ENCODE results near the gene LRRIQ1.

LRRIQ1 gene

GRCh38 chr12:85157035-85157603 is 121.0 kb downstream of the LRRIQ1 start:
- in situ Hi-C loops (cut with MboI; ENCODE audit: low sequenced_read_pairs, unreplicated experiment): no loop called here
- DNase-seq (ENCODE audit: low spot score): no peak
- TF ChIP-seq CTCF (IDR thresholded peaks at IDR 0.05; ENCODE audit: borderline replicate concordance, control extremely low read depth, extremely low read depth, insufficient read depth, missing control alignments): no peak

- no peak for DNase-seq (ENCODE audit: low spot score)
- in situ Hi-C loops (cut with MboI; ENCODE audit: low sequenced_read_pairs, unreplicated experiment): no loop called here
- TF ChIP-seq CTCF (IDR thresholded peaks at IDR 0.05; ENCODE audit: borderline replicate concordance, control extremely low read depth, extremely low read depth, insufficient read depth, missing control alignments): no peak
Measured at GRCh38 chr12:85163752-85164321, 127.7 kb downstream of the LRRIQ1 start.

- no peak for TF ChIP-seq CTCF (IDR thresholded peaks at IDR 0.05; ENCODE audit: borderline replicate concordance, control extremely low read depth, extremely low read depth, insufficient read depth, missing control alignments)
- in situ Hi-C loops (cut with MboI; ENCODE audit: low sequenced_read_pairs, unreplicated experiment): no loop called here
- no peak for DNase-seq (ENCODE audit: low spot score)
Measured at GRCh38 chr12:85179680-85180270, 143.6 kb downstream of the LRRIQ1 start.

GRCh38 chr12:85182699-85183098 is 146.5 kb downstream of the LRRIQ1 start:
- in situ Hi-C loops (cut with MboI; ENCODE audit: low sequenced_read_pairs, unreplicated experiment): no loop called here
- no peak for DNase-seq (ENCODE audit: low spot score)
- TF ChIP-seq CTCF (IDR thresholded peaks at IDR 0.05; ENCODE audit: borderline replicate concordance, control extremely low read depth, extremely low read depth, insufficient read depth, missing control alignments): no peak

- in situ Hi-C loops (cut with MboI; ENCODE audit: low sequenced_read_pairs, unreplicated experiment): no loop called here
- no peak for DNase-seq (ENCODE audit: low spot score)
- no peak for TF ChIP-seq CTCF (IDR thresholded peaks at IDR 0.05; ENCODE audit: borderline replicate concordance, control extremely low read depth, extremely low read depth, insufficient read depth, missing control alignments)
Measured at GRCh38 chr12:85183855-85184254, 147.7 kb downstream of the LRRIQ1 start.

GRCh38 chr12:85186236-85186635 is 150.1 kb downstream of the LRRIQ1 start:
- in situ Hi-C loops (cut with MboI; ENCODE audit: low sequenced_read_pairs, unreplicated experiment): no loop called here
- TF ChIP-seq CTCF (IDR thresholded peaks at IDR 0.05; ENCODE audit: borderline replicate concordance, control extremely low read depth, extremely low read depth, insufficient read depth, missing control alignments): no peak
- no peak for DNase-seq (ENCODE audit: low spot score)

Data from GM13976 (cell line).